Activated T-cell treated with anti-CD3 and anti-CD28 coated beads, Interleukin-2, amount 50 U/mL, for 24 hours (primary cell): ENCODE measurements around the gene MTX1.
"Not testable (repeated sequence)": the region's sequence is repeated elsewhere in the genome, so short reads cannot be mapped to it uniquely, and the experiment has no call there.

Source experiments
- DNase-seq: peaks from one replicate; pipeline ENCODE4 v3.0.0-alpha.2; 2020
- H3K27ac Mint-ChIP-seq: 2 replicates; pipeline ENCODE4 v1.8.0; 2020; ENCODE audit warnings: mild to moderate bottlenecking, mixed read lengths
- H3K27me3 Mint-ChIP-seq: 2 replicates; pipeline ENCODE4 v1.8.0; 2020; ENCODE audit warnings: mixed read lengths
- H3K36me3 Mint-ChIP-seq: 2 replicates; pipeline ENCODE4 v1.8.0; 2020; ENCODE audit warnings: low read depth, mixed read lengths
- H3K4me1 Mint-ChIP-seq: 2 replicates; pipeline ENCODE4 v1.8.0; 2020; ENCODE audit warnings: low read depth, mixed read lengths
- H3K4me3 Mint-ChIP-seq: 2 replicates; pipeline ENCODE4 v1.8.0; 2020; ENCODE audit warnings: mild to moderate bottlenecking, moderate library complexity, mixed read lengths
- H3K9me3 Mint-ChIP-seq: 2 replicates; pipeline ENCODE4 v1.8.0; 2020; ENCODE audit warnings: mixed read lengths

Gene MTX1

DNA sequence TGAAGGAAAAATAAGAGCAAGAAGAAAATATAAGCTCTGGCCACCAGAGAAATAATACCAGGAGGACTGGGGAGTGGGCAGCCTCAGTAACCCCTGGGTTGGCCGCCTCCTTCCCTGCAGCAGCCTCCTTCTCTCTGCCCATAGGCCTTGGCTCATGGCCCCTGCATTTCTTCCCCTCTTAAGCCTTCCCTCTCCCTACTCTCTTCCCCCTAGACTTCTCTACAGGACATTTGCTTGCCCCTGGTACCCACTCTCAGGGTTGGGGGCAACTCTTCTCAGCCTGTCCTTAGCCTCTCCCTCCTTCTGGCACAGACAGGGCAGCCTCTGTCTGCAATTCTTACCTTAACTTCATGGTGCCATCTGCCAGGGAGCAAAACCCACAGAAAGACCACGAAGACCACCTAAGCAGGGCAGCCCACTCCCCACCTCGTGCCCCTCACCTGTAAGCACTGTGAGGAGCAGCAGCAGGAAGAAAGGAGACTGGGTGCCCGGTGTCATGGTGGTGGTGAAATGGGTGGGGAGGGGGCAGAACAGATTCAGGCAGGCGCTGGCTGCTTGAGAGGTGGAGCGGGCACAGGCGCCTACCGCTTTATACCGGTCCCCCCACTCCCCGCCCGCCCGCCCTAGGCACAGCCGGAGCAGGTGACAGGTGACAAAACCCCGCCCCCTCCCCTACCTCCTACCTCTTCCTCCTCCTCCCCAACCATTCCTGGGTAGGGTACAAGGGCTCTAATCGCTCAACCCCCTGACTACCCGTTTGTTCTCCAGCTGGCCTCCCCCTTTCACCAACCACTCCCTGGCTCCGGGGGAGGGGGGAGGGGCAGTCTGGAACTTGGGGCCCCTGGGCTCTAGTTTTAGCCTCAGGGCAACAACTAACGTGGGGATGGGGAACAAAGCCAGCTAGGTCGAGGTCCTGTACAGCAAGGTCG is 15.9 kb upstream of the MTX1 start:
- Mint-ChIP-seq H3K27ac (peak overlapping the region; percentile 98), H3K9me3 (no peaks in the 10 kb centered on the region), H3K4me1 (peaks cover 41% of the 10 kb centered on the region), H3K4me3 (peak overlapping the region; percentile 91), H3K36me3 (peaks cover 23% of the 10 kb centered on the region), H3K27me3 (no peaks in the 10 kb centered on the region)
- DNase-seq = no peak

DNA sequence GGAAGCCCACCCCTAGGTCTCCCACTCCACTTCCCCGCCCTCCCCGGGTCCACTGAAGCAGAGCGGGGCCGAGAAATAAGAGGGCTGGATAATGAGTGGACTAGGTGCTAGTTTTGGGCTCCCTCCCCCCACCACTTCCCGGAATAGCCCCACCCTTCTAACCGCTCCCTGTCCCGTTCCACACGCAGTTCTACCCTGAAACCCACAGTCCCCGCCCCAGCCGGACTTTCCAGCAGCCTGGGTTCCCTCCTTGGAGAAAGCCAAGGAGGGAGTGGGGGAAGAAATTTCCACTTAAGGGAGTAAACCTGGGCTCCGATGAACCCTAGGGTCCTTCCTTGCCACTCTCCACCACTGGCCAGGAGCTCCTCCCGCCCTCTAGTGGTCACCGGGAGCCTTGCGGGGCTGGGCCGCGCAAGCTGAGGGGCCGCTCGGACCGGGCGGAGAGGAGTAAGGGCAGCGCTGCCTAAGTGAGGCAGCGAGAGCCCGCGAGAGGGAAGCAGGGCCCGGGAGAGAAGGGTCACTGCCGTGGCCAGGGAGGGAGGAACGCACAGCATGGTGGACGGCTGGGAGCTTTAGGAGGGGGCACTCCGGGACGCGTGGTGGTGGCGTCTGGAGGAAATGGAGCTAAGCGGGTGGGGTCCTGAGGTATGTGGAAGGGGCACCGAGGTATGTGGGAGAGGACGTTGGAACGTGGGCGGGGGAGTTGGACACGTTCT is 15.1 kb upstream of the MTX1 start:
- Mint-ChIP-seq H3K4me3 (peak overlapping the region; percentile 91), H3K27ac (peak overlapping the region; percentile 98), H3K9me3 (no peaks in the 10 kb centered on the region), H3K27me3 (no peaks in the 10 kb centered on the region), H3K36me3 (peaks cover 32% of the 10 kb centered on the region), H3K4me1 (peaks cover 37% of the 10 kb centered on the region)
- peak; percentile 89 for DNase-seq

GRCh38 chr1:155193991-155194240 is 14.6 kb upstream of the MTX1 start:
- H3K36me3 Mint-ChIP-seq = peaks cover 34% of the 10 kb centered on the region

DNA sequence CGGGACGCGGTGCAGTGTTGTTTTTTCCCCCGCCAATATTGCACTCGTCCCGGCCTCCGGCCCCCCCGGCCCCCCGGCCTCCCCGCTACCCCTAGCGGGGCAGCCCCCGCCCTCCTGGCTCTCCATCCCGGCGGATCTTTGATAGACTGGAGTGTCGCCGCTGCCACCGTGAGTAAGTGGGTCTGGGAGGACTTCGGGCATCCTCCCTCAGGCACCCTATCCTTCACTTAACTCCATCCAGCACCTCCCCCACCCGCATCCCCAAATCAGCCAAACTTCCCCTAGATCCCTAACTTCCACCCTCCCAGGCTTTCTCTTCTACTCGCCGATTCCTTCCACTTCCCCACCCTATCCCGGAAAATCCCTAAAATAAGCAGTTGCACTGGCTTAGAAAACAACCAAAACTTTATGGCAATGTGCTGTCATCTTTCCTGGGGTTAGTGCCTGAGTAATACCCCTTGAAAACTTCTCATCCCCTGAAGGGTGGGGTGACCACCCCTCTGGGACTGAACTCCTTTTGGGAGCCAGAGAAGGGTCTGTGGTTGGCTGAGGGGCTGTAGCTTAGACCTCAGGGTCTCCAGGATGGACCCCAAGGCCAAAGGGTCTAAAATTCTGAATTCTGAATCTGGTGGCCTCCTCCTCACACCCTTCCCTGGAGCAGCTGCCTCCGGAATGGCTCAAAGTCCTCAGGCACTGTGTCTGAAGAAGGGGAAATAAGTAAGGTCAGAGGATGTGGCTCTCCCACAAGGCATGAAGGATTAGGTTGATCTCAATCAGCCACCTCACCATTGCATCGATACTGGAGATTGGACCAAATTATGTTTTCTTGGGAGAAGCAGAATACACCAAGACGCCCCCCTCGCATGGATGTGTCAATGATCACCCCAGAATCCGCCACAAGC is 13.0 kb upstream of the MTX1 start:
- Mint-ChIP-seq H3K36me3 (peaks cover 42% of the 10 kb centered on the region), H3K4me3 (peak overlapping the region; percentile 82), H3K27ac (peak overlapping the region; percentile 82), H3K9me3 (no peaks in the 10 kb centered on the region), H3K4me1 (peaks cover 37% of the 10 kb centered on the region), H3K27me3 (no peaks in the 10 kb centered on the region)
- DNase-seq = no peak

More at GRCh38 chr1:155193991-155194240, 14.6 kb upstream of the MTX1 start:
- not testable (repeated sequence) for H3K27me3 Mint-ChIP-seq, H3K9me3 Mint-ChIP-seq, DNase-seq
- Mint-ChIP-seq H3K4me1 (peaks cover 37% of the 10 kb centered on the region), H3K4me3 (peak overlapping the region; percentile 91), H3K27ac (peak overlapping the region; percentile 98)

GRCh38 chr1:155196103-155196892 is 12.2 kb upstream of the MTX1 start:
- Mint-ChIP-seq H3K27ac (no peak overlapping the region), H3K27me3 (no peaks in the 10 kb centered on the region), H3K9me3 (no peaks in the 10 kb centered on the region), H3K4me1 (peaks cover 37% of the 10 kb centered on the region), H3K36me3 (peaks cover 46% of the 10 kb centered on the region), H3K4me3 (peak overlapping the region; percentile 82)
- no peak for DNase-seq

GRCh38 chr1:155196893-155197638 is 11.4 kb upstream of the MTX1 start:
- no peak overlapping the region for H3K4me3 Mint-ChIP-seq
- peaks cover 46% of the 10 kb centered on the region for H3K36me3 Mint-ChIP-seq

GRCh38 chr1:155197901-155198546 is 10.5 kb upstream of the MTX1 start:
- Mint-ChIP-seq H3K36me3 (peaks cover 46% of the 10 kb centered on the region), H3K27me3 (no peaks in the 10 kb centered on the region), H3K9me3 (no peaks in the 10 kb centered on the region), H3K4me3 (no peak overlapping the region), H3K4me1 (peaks cover 27% of the 10 kb centered on the region), H3K27ac (no peak overlapping the region)
- DNase-seq = no peak

More at GRCh38 chr1:155196893-155197638, 11.4 kb upstream of the MTX1 start:
- DNase-seq = no peak
- H3K27ac Mint-ChIP-seq = no peak overlapping the region
- no peaks in the 10 kb centered on the region for H3K9me3 Mint-ChIP-seq
- H3K4me1 Mint-ChIP-seq = peaks cover 34% of the 10 kb centered on the region
- no peaks in the 10 kb centered on the region for H3K27me3 Mint-ChIP-seq

DNA sequence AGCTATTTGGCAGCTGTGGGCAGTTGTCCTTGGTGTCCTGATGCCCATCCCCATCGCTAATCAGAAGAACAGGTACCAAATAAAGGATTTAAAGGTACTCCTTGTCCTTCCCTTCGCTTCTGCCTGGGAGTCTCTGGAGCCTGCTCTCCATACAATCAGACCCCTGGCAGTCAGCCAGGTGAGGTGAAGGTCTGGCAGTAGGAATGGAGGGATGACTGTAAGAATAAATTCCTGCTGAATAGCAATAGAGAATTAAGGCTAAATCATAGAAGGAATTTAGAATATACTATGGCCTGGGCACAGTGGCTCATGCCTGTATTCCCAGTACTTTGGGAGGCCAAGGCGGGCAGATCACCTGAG is 10.0 kb upstream of the MTX1 start:
- Mint-ChIP-seq H3K4me1 (peaks cover 22% of the 10 kb centered on the region), H3K9me3 (no peaks in the 10 kb centered on the region), H3K27me3 (no peaks in the 10 kb centered on the region), H3K36me3 (peaks cover 45% of the 10 kb centered on the region), H3K27ac (no peak overlapping the region), H3K4me3 (no peak overlapping the region)
- no peak for DNase-seq

- Mint-ChIP-seq H3K27ac (no peak overlapping the region), H3K9me3 (no peaks in the 10 kb centered on the region), H3K4me3 (no peak overlapping the region), H3K4me1 (peaks cover 11% of the 10 kb centered on the region), H3K36me3 (peaks cover 37% of the 10 kb centered on the region), H3K27me3 (no peaks in the 10 kb centered on the region)
- no peak for DNase-seq
Observed at GRCh38 chr1:155199792-155200191, 8.7 kb upstream of the MTX1 start.

- H3K4me1 Mint-ChIP-seq = peaks cover 4% of the 10 kb centered on the region
- H3K27me3 Mint-ChIP-seq = no peaks in the 10 kb centered on the region
- H3K36me3 Mint-ChIP-seq = peaks cover 34% of the 10 kb centered on the region
- H3K9me3 Mint-ChIP-seq = no peaks in the 10 kb centered on the region
- no peak overlapping the region for H3K4me3 Mint-ChIP-seq
- H3K27ac Mint-ChIP-seq = no peak overlapping the region
- DNase-seq = no peak
Observed at GRCh38 chr1:155200920-155201319, 7.6 kb upstream of the MTX1 start.

- no peak overlapping the region for H3K4me3 Mint-ChIP-seq
- no peaks in the 10 kb centered on the region for H3K27me3 Mint-ChIP-seq
Observed at GRCh38 chr1:155202198-155202597, 6.3 kb upstream of the MTX1 start.

DNA sequence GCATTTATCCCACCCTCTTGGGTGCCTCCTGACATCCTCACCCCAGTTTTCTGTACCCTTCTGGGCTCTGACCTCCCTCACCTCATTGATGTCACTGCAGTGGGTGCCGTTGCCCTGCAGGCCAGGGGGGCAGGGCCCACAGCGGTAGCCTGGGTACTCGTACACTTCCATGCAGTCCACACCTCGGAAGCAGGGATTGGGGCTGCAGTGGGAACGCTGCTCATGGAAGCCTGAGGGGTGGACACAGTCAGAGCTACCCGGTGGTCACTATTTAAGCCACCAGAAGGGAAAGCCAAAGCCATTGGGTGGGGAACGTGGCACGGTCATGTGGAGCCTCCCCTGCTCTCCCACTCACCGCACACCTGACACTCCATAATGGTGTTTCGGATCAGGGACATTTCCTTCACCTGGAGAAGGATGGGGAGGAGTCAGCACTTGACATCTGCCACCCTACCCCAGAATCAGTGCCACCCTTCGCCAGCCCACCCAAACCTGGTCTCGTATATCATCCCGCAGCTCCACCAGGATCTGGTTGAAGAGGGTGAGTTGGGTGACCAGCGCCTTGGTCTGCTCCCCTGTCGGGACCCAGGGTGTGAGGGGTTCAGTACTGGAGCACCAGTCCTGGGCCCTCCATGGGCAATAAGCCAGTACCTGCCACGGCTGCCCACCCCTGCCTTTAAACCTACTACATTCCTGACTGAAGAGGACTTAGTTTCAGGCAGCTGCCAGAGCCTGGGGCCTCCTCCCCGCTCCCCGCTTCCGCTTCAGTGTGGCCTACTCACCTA is 5.6 kb upstream of the MTX1 start:
- no peaks in the 10 kb centered on the region for H3K27me3 Mint-ChIP-seq
- H3K9me3 Mint-ChIP-seq = no peaks in the 10 kb centered on the region
- no peak overlapping the region for H3K4me3 Mint-ChIP-seq
- peaks cover 11% of the 10 kb centered on the region for H3K4me1 Mint-ChIP-seq
- H3K27ac Mint-ChIP-seq = peak overlapping the region; percentile 76
- peaks cover 19% of the 10 kb centered on the region for H3K36me3 Mint-ChIP-seq
- no peak for DNase-seq

More at GRCh38 chr1:155202198-155202597, 6.3 kb upstream of the MTX1 start:
- Mint-ChIP-seq H3K4me1 (peaks cover 6% of the 10 kb centered on the region), H3K36me3 (peaks cover 26% of the 10 kb centered on the region), H3K27ac (no peak overlapping the region), H3K9me3 (no peaks in the 10 kb centered on the region)
- DNase-seq = no peak
